Epithelial cell of esophagus (primary cell): ENCODE results near the gene TLK2.

Experiments used
- DNase-seq: peaks from one replicate; pipeline ENCODE4 v3.0.0; 2010; ENCODE audit warnings: low read depth
- H3K4me3 ChIP-seq: 2 replicates; pipeline ENCODE4 v1.5.1; 2011; ENCODE audit warnings: mild to moderate bottlenecking, low read length, control low read depth
- CTCF ChIP-seq: IDR thresholded peaks from 2 replicates; pipeline ENCODE4 v1.5.1; 2011; ENCODE audit warnings: low read depth, mild to moderate bottlenecking, low read length, control low read depth, inconsistent platforms; ENCODE audit not compliant: insufficient read depth; ENCODE audit errors: missing control alignments

Gene TLK2

GRCh38 chr17:62617894-62618472 lies 139.4 kb downstream of the TLK2 start:
- peak; percentile 56 for DNase-seq
- H3K4me3 ChIP-seq = no peak overlapping the region
- TF ChIP-seq CTCF = no peak

- no peak overlapping the region for H3K4me3 ChIP-seq
- DNase-seq = no peak
- TF ChIP-seq CTCF = no peak
Measured at GRCh38 chr17:62618647-62619416, 140.2 kb downstream of the TLK2 start.

- TF ChIP-seq CTCF = no peak
- no peak for DNase-seq
- H3K4me3 ChIP-seq = no peak overlapping the region
Measured at GRCh38 chr17:62619417-62620155, 141.0 kb downstream of the TLK2 start.

- TF ChIP-seq CTCF = no peak
- H3K4me3 ChIP-seq = no peak overlapping the region
- no peak for DNase-seq
Measured at GRCh38 chr17:62621223-62621622, 142.6 kb downstream of the TLK2 start.

- no peak for DNase-seq
- TF ChIP-seq CTCF = no peak
Measured at GRCh38 chr17:62625184-62625869, 146.7 kb downstream of the TLK2 start.

GRCh38 chr17:62625870-62626200 lies 147.2 kb downstream of the TLK2 start:
- no peak for TF ChIP-seq CTCF
- DNase-seq = no peak
- no peak overlapping the region for H3K4me3 ChIP-seq

More at GRCh38 chr17:62625184-62625869, 146.7 kb downstream of the TLK2 start:
- no peak overlapping the region for H3K4me3 ChIP-seq
